Measurements from ENCODE around the gene SLC7A8.

SLC7A8 gene

DNA sequence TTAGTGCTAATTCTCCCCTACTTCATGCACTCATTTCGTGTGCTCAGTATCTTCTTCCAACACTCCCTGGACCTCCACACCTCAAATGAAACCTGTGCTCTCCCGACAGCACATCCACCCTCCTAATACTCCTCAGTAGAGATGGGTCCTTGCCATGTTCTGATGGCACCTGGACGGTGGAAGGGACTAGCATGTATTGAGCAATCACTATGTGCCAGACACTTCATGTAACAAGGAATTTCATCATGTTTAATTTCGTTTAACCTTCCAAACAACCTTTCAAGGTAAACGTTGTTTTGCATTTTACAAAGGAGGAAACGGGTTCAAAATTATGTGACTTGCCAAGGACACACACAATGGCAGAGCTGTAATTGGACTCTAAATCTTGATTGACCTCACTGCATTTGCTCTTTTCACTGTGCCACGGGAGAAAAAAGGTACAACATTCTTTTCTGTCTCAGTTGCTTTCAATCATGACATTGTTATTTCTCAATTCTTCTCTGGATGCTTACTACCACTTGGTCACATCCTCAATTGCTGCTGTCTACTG lies 12.2 kb upstream of the SLC7A8 start:
- TF ChIP-seq, protein P1, sequence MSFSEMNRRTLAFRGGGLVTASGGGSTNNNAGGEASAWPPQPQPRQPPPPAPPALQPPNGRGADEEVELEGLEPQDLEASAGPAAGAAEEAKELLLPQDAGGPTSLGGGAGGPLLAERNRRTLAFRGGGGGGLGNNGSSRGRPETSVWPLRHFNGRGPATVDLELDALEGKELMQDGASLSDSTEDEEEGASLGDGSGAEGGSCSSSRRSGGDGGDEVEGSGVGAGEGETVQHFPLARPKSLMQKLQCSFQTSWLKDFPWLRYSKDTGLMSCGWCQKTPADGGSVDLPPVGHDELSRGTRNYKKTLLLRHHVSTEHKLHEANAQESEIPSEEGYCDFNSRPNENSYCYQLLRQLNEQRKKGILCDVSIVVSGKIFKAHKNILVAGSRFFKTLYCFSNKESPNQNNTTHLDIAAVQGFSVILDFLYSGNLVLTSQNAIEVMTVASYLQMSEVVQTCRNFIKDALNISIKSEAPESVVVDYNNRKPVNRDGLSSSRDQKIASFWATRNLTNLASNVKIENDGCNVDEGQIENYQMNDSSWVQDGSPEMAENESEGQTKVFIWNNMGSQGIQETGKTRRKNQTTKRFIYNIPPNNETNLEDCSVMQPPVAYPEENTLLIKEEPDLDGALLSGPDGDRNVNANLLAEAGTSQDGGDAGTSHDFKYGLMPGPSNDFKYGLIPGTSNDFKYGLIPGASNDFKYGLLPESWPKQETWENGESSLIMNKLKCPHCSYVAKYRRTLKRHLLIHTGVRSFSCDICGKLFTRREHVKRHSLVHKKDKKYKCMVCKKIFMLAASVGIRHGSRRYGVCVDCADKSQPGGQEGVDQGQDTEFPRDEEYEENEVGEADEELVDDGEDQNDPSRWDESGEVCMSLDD (tag by site-specific recombination; IDR thresholded peaks at IDR 0.05) = no peak
- no peak for TF ChIP-seq KLF1 (tag by site-specific recombination; IDR thresholded peaks at IDR 0.05)
- Histone ChIP-seq H3K4me3 (ENCODE audit: low read depth, low read length) (no peak overlapping the region), H3K36me3 (ENCODE audit: control insufficient read depth in 2 of 2, insufficient read depth in 1 of 2, low read length in 2 of 2) (no peaks in the 10 kb centered on the region), H3K9me3 (ENCODE audit: control insufficient read depth, insufficient read depth, low read depth, low read length) (no peaks in the 10 kb centered on the region), H3K4me1 (ENCODE audit: control insufficient read depth, insufficient read depth, low read length) (no peaks in the 10 kb centered on the region), H3K27ac (ENCODE audit: extremely low read depth, low read depth, low read length) (no peak overlapping the region)
- ChIA-PET POLR2A (no interaction called here), CTCF (interaction anchor here (0.6 to 1.3 kb wide), 3 partner anchors 10 to 145 kb away, joined by 3 to 7 read pairs (median 4); no protein-coding TSS in a partner anchor)

DNA sequence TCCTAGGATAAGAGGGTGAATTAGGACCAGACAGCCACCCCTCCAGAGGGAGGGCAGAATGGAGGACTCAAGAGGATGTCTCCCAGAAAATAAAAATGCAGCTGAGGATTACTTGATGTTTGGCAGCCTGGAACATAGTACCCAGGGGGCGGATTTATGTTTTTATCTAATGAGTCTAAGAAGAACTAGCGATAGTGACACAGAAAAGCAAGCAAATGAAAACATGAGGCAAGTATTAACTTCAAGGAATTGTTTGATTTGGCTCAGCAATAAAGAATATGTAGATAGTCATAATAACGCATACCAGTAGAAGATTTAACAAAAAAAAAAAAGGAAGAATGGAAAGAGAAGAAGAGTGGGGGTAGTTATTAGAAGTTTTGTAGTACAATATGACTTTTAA lies 10.0 kb upstream of the SLC7A8 start:
- Histone ChIP-seq H3K4me3 (ENCODE audit: low read depth, low read length) (no peak overlapping the region), H3K4me1 (ENCODE audit: control insufficient read depth, insufficient read depth, low read length) (no peaks in the 10 kb centered on the region), H3K9me3 (ENCODE audit: control insufficient read depth, insufficient read depth, low read depth, low read length) (no peaks in the 10 kb centered on the region), H3K36me3 (ENCODE audit: control insufficient read depth in 2 of 2, insufficient read depth in 1 of 2, low read length in 2 of 2) (no peaks in the 10 kb centered on the region), H3K27ac (ENCODE audit: extremely low read depth, low read depth, low read length) (no peak overlapping the region)
- POLR2A ChIA-PET = no interaction called here
- TF ChIP-seq RBAK (tag by site-specific recombination; IDR thresholded peaks at IDR 0.05) = no peak
- TF ChIP-seq, protein P2, sequence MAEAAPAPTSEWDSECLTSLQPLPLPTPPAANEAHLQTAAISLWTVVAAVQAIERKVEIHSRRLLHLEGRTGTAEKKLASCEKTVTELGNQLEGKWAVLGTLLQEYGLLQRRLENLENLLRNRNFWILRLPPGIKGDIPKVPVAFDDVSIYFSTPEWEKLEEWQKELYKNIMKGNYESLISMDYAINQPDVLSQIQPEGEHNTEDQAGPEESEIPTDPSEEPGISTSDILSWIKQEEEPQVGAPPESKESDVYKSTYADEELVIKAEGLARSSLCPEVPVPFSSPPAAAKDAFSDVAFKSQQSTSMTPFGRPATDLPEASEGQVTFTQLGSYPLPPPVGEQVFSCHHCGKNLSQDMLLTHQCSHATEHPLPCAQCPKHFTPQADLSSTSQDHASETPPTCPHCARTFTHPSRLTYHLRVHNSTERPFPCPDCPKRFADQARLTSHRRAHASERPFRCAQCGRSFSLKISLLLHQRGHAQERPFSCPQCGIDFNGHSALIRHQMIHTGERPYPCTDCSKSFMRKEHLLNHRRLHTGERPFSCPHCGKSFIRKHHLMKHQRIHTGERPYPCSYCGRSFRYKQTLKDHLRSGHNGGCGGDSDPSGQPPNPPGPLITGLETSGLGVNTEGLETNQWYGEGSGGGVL (tag by site-specific recombination; IDR thresholded peaks at IDR 0.05) = no peak
- TF ChIP-seq ZNF311 (tag by site-specific recombination; IDR thresholded peaks at IDR 0.05; ENCODE audit: borderline replicate concordance) = no peak
- TF ChIP-seq TRIM28 (IDR thresholded peaks at IDR 0.05; ENCODE audit: borderline replicate concordance, low read length) = no peak
- TF ChIP-seq ZNF514 (tag by site-specific recombination; IDR thresholded peaks at IDR 0.05) = no peak
- no peak for TF ChIP-seq ZNF211 (tag by site-specific recombination; IDR thresholded peaks at IDR 0.05; ENCODE audit: low read depth)
- TF ChIP-seq HOXC10 (CRISPR knock-in tag; IDR thresholded peaks at IDR 0.05) = no peak
- no peak for TF ChIP-seq SP3 (tag by site-specific recombination; IDR thresholded peaks at IDR 0.05)
- no peak for TF ChIP-seq ZNF155 (tag by site-specific recombination; IDR thresholded peaks at IDR 0.05)
- TF ChIP-seq ZNF544 (tag by site-specific recombination; IDR thresholded peaks at IDR 0.05) = no peak
- TF ChIP-seq, protein P3, sequence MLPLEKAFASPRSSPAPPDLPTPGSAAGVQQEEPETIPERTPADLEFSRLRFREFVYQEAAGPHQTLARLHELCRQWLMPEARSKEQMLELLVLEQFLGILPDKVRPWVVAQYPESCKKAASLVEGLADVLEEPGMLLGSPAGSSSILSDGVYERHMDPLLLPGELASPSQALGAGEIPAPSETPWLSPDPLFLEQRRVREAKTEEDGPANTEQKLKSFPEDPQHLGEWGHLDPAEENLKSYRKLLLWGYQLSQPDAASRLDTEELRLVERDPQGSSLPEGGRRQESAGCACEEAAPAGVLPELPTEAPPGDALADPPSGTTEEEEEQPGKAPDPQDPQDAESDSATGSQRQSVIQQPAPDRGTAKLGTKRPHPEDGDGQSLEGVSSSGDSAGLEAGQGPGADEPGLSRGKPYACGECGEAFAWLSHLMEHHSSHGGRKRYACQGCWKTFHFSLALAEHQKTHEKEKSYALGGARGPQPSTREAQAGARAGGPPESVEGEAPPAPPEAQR (tag by site-specific recombination; IDR thresholded peaks at IDR 0.05) = no peak
- TF ChIP-seq BCL11A (tag by site-specific recombination; IDR thresholded peaks at IDR 0.05; ENCODE audit: low read depth) = no peak
- TF ChIP-seq ZNF138 (tag by site-specific recombination; IDR thresholded peaks at IDR 0.05; ENCODE audit: borderline replicate concordance) = no peak
- CTCF ChIA-PET = interaction anchor here (0.6 to 2.7 kb wide), 2 partner anchors 73 to 623 kb away, joined by 6 to 16 read pairs; no protein-coding TSS in a partner anchor

DNA sequence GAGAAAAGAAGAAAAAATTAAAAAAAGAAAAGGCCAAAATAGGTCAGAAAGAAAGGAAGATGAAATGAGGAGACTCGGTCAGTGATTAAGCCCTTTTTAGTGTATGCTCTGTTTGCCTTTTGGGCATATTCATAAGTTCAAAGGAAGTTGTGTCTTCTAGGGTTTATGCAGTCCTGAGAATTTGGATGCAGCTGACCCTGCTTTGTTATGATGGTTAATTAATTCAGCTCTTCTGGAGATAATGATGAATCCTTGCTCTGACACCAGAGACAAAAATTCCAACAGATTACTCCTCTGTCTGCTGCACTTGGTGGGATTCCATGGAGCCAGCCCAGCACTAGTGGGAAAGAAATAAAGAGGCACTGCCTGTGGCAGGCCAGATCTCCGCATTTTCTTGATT lies 4.5 kb upstream of the SLC7A8 start:
- no peak overlapping the region for H3K27ac ChIP-seq (ENCODE audit: extremely low read depth, low read depth, low read length)
- no peaks in the 10 kb centered on the region for H3K4me1 ChIP-seq (ENCODE audit: control insufficient read depth, insufficient read depth, low read length)
- ChIA-PET POLR2A (no interaction called here), CTCF (interaction anchor here (0.6 to 11.0 kb wide), 27 partner anchors 9 to 192 kb away, joined by 3 to 424 read pairs (median 8); partner anchors contain the start of genes C14orf119 and CEBPE)
- no peak overlapping the region for H3K4me3 ChIP-seq (ENCODE audit: low read depth, low read length)
- H3K9me3 ChIP-seq (ENCODE audit: control insufficient read depth, insufficient read depth, low read depth, low read length) = no peaks in the 10 kb centered on the region
- H3K36me3 ChIP-seq (ENCODE audit: control insufficient read depth in 2 of 2, insufficient read depth in 1 of 2, low read length in 2 of 2) = no peaks in the 10 kb centered on the region
- no peak for TF ChIP-seq ZNF146 (tag by site-specific recombination; IDR thresholded peaks at IDR 0.05)
- TF ChIP-seq, protein P4, sequence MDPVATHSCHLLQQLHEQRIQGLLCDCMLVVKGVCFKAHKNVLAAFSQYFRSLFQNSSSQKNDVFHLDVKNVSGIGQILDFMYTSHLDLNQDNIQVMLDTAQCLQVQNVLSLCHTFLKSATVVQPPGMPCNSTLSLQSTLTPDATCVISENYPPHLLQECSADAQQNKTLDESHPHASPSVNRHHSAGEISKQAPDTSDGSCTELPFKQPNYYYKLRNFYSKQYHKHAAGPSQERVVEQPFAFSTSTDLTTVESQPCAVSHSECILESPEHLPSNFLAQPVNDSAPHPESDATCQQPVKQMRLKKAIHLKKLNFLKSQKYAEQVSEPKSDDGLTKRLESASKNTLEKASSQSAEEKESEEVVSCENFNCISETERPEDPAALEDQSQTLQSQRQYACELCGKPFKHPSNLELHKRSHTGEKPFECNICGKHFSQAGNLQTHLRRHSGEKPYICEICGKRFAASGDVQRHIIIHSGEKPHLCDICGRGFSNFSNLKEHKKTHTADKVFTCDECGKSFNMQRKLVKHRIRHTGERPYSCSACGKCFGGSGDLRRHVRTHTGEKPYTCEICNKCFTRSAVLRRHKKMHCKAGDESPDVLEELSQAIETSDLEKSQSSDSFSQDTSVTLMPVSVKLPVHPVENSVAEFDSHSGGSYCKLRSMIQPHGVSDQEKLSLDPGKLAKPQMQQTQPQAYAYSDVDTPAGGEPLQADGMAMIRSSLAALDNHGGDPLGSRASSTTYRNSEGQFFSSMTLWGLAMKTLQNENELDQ (tag by site-specific recombination; IDR thresholded peaks at IDR 0.05; ENCODE audit: low read depth) = no peak
- TF ChIP-seq, protein P5, sequence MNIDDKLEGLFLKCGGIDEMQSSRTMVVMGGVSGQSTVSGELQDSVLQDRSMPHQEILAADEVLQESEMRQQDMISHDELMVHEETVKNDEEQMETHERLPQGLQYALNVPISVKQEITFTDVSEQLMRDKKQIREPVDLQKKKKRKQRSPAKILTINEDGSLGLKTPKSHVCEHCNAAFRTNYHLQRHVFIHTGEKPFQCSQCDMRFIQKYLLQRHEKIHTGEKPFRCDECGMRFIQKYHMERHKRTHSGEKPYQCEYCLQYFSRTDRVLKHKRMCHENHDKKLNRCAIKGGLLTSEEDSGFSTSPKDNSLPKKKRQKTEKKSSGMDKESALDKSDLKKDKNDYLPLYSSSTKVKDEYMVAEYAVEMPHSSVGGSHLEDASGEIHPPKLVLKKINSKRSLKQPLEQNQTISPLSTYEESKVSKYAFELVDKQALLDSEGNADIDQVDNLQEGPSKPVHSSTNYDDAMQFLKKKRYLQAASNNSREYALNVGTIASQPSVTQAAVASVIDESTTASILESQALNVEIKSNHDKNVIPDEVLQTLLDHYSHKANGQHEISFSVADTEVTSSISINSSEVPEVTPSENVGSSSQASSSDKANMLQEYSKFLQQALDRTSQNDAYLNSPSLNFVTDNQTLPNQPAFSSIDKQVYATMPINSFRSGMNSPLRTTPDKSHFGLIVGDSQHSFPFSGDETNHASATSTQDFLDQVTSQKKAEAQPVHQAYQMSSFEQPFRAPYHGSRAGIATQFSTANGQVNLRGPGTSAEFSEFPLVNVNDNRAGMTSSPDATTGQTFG (tag by site-specific recombination; IDR thresholded peaks at IDR 0.05; ENCODE audit: borderline replicate concordance) = no peak
